ENCODE data around the gene PSMB7.

PSMB7 gene

DNA sequence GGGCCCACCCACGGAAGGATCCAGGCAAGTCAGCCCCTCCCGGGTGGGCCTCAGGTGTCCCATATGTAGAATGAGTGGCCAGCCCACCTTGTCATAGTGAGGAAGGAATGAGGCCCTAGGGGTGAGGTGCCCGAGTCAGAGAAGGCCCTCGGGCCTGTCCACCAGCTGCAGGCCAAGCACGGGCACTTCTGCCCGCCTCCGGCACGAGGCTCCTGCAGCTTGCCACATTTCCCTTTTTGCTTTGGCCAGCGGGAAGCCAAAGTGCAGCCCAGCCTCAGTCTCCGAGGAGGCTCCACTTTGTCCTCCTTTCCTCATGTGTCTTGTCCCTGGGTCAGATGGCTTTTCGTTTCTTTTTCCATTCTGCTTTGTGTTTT lies 72.9 kb downstream of the PSMB7 start:
- Histone ChIP-seq H3K36me3 (peaks cover 88% of the 10 kb centered on the region), H3K27ac (peak overlapping the region; percentile 64)

DNA sequence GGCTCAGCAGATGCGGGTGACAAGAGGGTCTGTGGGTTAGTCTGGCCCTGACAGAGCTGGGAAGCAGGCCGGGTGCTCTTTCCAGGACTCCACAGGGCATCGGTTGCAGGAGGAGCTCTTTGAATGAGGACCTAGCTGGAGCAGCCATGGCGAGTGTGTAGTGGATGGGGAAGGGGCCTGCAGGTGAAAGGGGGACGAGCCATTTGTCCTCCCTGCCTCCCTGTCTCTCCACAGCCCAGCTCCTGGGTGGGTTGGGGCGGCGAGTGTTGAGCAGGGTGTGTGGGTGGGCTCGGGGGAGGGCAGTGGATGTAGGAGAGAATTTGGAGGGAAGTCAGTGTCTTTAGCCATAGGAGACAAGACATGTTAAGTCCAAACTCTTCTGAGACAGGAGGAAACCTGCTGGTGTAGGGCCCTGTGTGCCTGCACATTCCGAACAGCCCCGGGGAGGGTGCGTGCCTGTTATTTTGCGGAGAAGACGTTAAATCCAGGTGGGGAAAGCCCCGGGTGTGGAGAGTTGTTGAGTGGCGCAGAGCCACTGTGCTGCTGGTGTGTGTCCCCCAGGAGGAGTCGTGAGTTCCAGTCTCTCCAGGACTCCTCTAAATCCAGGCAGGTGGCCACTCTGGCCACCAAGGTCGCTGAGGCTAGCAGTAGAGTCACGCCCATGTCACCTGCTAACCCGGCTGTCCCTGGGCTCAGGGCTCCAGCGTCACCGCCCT lies 73.6 kb downstream of the PSMB7 start:
- Histone ChIP-seq H3K9ac (no peak overlapping the region), H3K4me1 (peaks cover 26% of the 10 kb centered on the region), H3K4me3 (no peak overlapping the region), H3K9me3 (peaks cover 11% of the 10 kb centered on the region), H3K27me3 (no peaks in the 10 kb centered on the region), H4K20me1 (peaks cover 49% of the 10 kb centered on the region), H3K27ac (peak overlapping the region; percentile 64; the same call in 1 of the 2 replicates), H3K36me3 (peaks cover 88% of the 10 kb centered on the region), H3K4me2 (peak overlapping the region; percentile 78)
- no peak for TF ChIP-seq Cebpa-rat (IDR thresholded peaks at IDR 0.05)

More for the DNA sequence above, 72.9 kb downstream of the PSMB7 start:
- Histone ChIP-seq H3K9ac (peak overlapping the region; percentile 62; the same call in 1 of the 2 replicates), H3K27me3 (no peaks in the 10 kb centered on the region), H4K20me1 (peaks cover 57% of the 10 kb centered on the region), H3K4me3 (no peak overlapping the region), H3K4me1 (peaks cover 32% of the 10 kb centered on the region), H3K4me2 (peak overlapping the region; percentile 78), H3K9me3 (peaks cover 4% of the 10 kb centered on the region)
- no peak for TF ChIP-seq Cebpa-rat (IDR thresholded peaks at IDR 0.05)

DNA sequence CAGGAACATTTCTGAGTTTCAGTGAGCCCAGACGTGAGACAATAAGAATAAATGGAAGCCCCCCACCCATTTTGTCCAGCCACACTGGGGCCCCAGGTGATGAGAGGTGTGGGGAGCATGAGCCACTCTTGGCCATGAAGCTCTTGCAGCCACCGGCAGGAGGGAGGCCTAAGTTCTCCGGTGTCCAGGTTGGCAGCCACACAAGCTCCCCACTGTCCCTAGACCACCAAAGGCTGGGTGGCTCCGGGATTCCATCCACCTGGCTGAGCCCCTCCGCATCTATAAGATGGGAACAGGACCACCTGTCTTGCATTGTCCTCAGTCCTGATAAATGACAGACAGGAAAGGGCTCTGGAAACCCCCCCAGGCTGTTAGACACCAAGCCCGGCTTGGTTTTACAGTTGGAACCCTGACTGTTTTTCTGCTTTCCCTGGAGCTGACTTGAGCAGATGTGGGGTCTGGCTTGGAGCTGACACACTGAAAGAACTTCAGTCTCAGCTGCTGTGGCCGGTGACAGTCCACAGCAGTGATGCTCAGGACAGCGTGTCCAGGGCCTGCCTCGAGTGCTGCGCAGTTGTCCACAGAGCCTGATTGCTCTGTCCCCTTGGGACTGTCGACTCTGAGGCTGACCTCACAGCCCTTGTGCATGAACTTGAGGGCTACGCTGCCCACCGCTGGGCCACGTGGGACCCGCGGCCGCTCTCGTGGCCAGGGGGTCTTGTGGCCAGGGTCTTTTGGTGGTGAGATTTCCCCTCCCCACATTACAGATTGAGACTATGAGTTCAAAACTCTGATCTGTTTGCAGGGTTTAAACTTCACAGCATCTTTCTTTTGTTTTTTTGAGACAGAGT lies 74.8 kb downstream of the PSMB7 start:
- Histone ChIP-seq H3K27ac (no peak overlapping the region), H3K36me3 (peaks cover 88% of the 10 kb centered on the region), H3K9ac (no peak overlapping the region), H4K20me1 (peaks cover 40% of the 10 kb centered on the region), H3K4me2 (no peak overlapping the region), H3K4me3 (no peak overlapping the region), H3K27me3 (no peaks in the 10 kb centered on the region), H3K9me3 (peaks cover 11% of the 10 kb centered on the region), H3K4me1 (peaks cover 26% of the 10 kb centered on the region)
- TF ChIP-seq Cebpa-rat (IDR thresholded peaks at IDR 0.05), result no peak

DNA sequence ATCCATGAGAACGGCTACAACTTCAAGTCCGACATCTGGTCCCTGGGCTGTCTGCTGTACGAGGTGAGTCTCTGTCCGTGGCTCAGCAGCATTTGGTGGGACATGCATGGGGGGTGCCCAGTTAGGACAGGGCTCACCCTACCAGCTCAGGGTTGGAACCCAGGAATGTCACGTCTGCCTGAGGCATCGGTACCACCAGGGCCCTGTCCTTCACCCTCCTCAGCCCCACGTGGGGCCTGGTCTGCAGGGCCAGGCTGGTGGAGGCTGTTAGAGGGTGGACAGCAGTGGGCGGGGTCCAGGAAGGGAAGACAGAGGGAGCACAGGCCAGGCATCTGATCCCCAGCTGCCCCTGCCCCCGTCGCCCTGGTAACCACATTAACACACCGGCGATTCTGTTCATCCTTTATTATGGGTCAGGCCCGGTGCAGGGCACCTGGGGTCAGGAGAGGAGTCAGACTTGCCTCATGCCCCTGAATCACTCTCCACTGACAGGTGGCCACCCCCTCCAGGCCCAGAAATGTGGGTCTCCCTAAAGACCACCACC lies 75.6 kb downstream of the PSMB7 start:
- Histone ChIP-seq H3K27me3 (no peaks in the 10 kb centered on the region), H3K4me1 (peaks cover 26% of the 10 kb centered on the region), H3K27ac (no peak overlapping the region), H3K9me3 (peaks cover 11% of the 10 kb centered on the region), H3K36me3 (peaks cover 88% of the 10 kb centered on the region), H4K20me1 (peaks cover 40% of the 10 kb centered on the region), H3K9ac (no peak overlapping the region), H3K4me2 (no peak overlapping the region), H3K4me3 (no peak overlapping the region)
- no peak for TF ChIP-seq Cebpa-rat (IDR thresholded peaks at IDR 0.05)

DNA sequence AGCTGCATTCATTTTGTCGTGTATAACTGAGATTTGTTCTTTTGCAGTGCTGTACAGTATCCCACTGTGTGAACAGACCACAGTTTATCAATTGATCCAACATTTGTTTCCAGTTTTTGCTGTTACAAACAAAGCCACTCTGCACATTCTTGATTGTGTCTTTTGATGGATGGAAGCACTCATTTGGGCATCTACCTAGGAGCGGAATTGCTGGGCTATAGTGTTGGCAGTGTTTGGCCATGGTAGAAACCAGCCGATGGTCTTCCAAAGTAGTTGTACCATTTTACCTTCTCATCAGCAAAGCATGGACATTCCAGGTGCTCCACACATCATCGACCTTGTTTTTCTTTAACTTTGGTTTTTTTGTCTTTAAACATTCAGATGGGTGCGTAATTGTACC lies 77.7 kb downstream of the PSMB7 start:
- no peak overlapping the region for H3K27ac ChIP-seq
- no peak overlapping the region for H3K9ac ChIP-seq
- H3K9me3 ChIP-seq, result peaks cover 11% of the 10 kb centered on the region
- no peak overlapping the region for H3K4me2 ChIP-seq
- H3K4me3 ChIP-seq, result no peak overlapping the region
- peaks cover 9% of the 10 kb centered on the region for H3K4me1 ChIP-seq
- H3K27me3 ChIP-seq, result no peaks in the 10 kb centered on the region
- peaks cover 24% of the 10 kb centered on the region for H4K20me1 ChIP-seq
- peaks cover 96% of the 10 kb centered on the region for H3K36me3 ChIP-seq
- TF ChIP-seq Cebpa-rat (IDR thresholded peaks at IDR 0.05), result no peak

DNA sequence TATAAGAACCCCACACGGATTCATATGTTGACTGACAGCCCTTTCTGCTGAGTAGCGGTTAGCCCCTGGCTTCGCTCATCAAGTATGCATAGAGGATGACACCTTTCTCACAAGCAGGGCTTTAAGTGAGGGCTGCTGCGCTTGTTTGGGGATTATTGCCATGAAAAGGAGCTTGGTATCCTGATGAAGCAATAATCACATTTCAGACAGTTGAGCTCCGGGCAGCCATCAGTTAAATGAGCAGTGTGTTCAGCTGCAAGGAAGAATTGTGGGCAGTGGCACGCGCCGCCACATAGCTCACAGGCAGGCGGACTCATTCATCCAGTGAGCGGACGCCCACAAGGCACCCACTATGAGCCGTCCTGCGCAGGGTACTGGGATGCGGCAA lies 79.9 kb downstream of the PSMB7 start:
- Histone ChIP-seq H3K4me3 (no peak overlapping the region), H3K27ac (no peak overlapping the region), H3K36me3 (peaks cover 99% of the 10 kb centered on the region), H3K4me1 (0 out of 2 replicates have a peak, but pooled peaks cover 4% of the 10 kb centered on the region), H3K9me3 (peaks cover 11% of the 10 kb centered on the region), H3K4me2 (no peak overlapping the region), H3K27me3 (no peaks in the 10 kb centered on the region), H3K9ac (no peak overlapping the region), H4K20me1 (peaks cover 33% of the 10 kb centered on the region)
- no peak for TF ChIP-seq Cebpa-rat (IDR thresholded peaks at IDR 0.05)

DNA sequence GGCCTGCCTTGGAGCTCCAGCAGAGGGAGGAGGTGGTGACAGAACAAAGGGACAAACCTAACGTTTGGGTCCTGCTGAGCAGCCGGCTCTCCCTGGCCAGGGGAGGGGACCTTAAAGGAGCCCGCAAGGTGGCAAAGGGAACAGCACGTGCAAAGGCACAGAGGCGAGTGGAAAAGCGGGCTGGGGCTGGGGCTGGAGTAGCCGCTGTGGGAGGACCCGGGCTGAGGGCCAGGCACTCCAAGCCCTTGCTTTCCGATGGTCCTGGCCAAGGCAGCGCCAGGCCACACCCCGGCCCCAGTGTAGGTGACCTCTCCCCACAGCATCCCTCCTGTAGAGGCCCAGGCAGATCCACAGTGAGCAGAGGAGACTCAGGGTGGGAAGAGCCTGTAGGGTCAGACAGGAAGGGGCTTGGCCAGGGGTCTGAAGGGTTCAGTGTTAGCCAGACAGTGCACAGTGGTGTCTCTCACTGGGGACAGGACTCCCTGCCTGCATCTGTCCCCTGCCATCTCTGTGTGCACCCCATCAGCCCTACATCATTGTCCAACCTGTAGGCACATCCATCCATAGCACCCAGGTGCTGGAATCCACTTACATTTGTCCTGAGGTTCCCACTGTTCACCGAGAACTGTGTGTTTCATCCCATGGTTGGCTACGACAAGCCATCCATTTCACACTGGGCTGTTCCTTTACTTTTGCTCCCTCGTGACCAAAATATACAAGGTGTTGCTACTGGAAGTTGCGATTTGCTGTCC lies 80.5 kb downstream of the PSMB7 start:
- no peak overlapping the region for H3K4me3 ChIP-seq
- peaks cover 38% of the 10 kb centered on the region for H4K20me1 ChIP-seq
- H3K36me3 ChIP-seq, result peaks cover 99% of the 10 kb centered on the region
- H3K4me1 ChIP-seq, result 0 out of 2 replicates have a peak, but pooled peaks cover 7% of the 10 kb centered on the region
- no peak overlapping the region for H3K4me2 ChIP-seq
- H3K9me3 ChIP-seq, result peaks cover 11% of the 10 kb centered on the region
- H3K9ac ChIP-seq, result no peak overlapping the region
- TF ChIP-seq Cebpa-rat (IDR thresholded peaks at IDR 0.05), result no peak
- H3K27me3 ChIP-seq, result no peaks in the 10 kb centered on the region
- H3K27ac ChIP-seq, result no peak overlapping the region

DNA sequence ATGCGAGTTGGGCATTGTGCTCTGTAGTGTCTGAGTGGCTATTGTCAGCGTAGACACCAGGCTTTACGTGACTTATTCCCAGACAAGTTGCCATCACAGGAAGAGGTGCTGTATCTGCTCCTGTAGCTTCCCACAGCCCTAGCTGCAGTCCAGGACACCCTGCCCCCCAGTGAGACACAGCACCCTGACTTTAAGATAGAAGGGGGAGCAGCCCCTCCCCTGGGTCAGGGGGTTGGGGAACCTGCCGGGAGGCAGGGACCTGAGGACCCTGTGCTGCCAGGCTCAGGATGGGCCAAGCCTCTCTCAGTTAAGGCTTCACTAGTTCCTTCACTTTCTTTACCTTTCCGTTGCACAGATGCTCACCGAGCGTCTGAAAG lies 82.1 kb downstream of the PSMB7 start:
- no peak overlapping the region for H3K4me2 ChIP-seq
- no peak overlapping the region for H3K9ac ChIP-seq
- H3K9me3 ChIP-seq, result peaks cover 11% of the 10 kb centered on the region
- peaks cover 51% of the 10 kb centered on the region for H4K20me1 ChIP-seq
- H3K27ac ChIP-seq, result no peak overlapping the region
- no peaks in the 10 kb centered on the region for H3K27me3 ChIP-seq
- TF ChIP-seq Cebpa-rat (IDR thresholded peaks at IDR 0.05), result no peak
- H3K4me3 ChIP-seq, result no peak overlapping the region
- peaks cover 99% of the 10 kb centered on the region for H3K36me3 ChIP-seq
- H3K4me1 ChIP-seq, result 0 out of 2 replicates have a peak, but pooled peaks cover 7% of the 10 kb centered on the region

DNA sequence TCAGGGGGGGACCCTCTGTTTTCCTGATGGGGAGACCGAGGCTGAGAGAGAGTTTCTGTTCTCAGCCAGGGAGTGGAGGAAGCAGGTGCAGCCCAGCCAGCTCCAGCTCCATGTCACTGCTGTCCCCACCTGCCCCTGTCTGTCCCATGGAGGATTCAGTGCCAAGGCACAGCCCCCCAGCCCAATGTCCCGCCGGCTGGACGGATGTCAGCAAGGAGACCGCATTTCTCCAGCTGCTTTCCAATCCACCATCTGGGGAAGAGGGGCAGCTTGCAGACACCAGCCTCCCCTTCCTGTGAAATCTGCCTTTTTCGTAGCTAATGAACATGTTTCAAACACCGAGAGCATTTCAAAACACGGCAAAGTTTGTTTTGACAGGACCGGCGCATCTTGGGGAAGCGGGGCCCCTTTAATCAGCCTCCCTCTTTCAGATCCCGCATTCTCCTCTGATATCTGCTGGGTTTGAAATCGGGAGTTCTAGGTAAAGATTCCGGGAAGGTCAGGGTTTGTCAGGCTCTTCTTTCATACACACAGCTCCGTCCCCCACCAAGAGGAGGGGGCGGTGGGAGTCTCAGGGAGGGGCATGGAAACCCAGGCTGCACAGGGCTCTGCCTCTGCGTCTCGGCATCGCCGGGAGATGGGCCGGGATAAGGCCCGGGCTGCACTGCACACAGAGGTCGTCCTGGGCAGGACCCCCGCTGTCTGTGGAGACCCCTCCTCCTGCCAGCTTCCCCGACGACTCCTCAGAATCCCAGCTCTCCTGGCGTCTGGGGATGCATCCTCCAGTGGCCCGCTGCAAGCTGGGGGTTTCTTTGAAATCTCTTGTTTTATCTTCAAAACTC lies 82.7 kb downstream of the PSMB7 start:
- H3K27me3 ChIP-seq, result no peaks in the 10 kb centered on the region
- H3K4me1 ChIP-seq, result 0 out of 2 replicates have a peak, but pooled peaks cover 7% of the 10 kb centered on the region
- H3K36me3 ChIP-seq, result peaks cover 99% of the 10 kb centered on the region
- no peak for TF ChIP-seq Cebpa-rat (IDR thresholded peaks at IDR 0.05)
- no peak overlapping the region for H3K27ac ChIP-seq
- peaks cover 9% of the 10 kb centered on the region for H3K9me3 ChIP-seq
- no peak overlapping the region for H3K9ac ChIP-seq
- no peak overlapping the region for H3K4me2 ChIP-seq
- H3K4me3 ChIP-seq, result no peak overlapping the region
- H4K20me1 ChIP-seq, result peaks cover 57% of the 10 kb centered on the region

All from BLaER1 (cell line).